NK-92 (cell line): ENCODE measurements around the gene FOLR2.

ENCODE experiments used
- DNase-seq: peaks from one replicate; lab custom pipeline; 2025; ENCODE audit not compliant: unreplicated experiment; lab: John Stamatoyannopoulos, UW

FOLR2 gene

DNA sequence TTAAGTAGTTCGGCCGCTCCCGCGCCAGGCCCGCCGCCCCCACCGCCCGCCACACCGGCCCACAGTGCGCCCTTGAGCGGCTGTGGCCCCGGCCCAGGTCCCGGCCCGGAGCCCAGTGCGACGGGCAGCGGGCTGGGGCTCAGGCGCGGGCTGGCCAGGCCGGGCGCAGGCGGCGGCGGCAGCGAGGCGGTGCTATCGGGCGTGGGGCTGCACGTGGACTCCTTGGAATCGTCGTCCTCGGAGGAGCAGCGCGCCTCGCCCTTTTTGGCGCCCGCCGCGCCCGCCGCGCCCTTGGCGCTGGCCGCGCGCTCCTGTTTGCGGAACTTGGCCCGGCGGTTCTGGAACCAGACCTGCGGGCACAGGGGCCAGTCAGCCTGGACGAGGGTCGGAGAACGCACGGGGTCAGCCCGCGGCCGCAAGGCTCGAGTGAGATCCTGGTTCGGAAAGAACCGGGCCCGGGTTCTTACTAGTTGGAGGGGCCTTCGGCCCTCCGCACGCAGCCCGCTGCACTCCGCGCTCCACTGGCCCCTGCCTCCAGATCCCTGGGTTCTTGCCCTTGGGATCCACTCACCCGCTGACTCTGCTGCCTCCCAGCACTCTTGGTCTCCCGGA is 23.4 kb downstream of the FOLR2 start:
- DNase-seq: no peak

DNA sequence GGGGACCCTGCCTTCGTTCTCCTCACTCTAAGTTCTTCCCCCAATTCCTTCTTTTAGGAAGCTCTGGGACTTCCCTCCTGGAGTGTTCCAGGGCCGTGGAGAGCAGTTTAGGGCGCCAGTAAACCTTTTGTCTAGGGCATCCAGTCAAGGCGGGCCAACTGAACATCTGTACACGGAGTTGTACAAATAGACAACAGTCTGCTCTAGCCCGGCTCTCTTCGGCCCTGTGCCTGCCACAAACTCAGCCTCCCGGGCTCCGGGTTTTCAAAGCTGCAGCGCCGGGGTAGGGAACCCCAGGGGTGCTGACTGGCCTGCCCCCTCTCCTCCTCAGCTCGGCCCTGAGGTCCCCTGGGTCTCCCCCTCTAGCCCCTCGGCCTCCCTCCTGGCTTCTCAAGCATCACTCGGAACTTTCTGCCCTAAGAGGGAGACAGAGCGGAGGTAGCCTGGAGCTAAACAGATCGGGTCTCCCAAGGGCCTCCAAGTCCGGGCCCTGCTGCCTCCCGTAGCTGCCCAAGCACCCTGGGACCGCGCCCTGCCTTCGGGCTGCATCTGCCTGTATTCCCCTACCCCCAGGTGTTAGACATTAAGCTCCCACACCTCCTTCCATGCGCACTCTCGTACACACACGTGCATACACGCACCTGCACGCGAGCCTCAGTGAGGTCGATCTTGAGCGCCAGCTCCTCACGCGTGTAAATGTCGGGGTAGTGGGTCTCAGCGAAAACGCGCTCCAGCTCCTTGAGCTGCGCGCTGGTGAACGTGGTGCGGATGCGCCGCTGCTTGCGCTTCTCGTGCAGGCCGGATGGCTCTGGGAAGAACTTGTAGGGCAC is 24.1 kb downstream of the FOLR2 start:
- DNase-seq: no peak

DNA sequence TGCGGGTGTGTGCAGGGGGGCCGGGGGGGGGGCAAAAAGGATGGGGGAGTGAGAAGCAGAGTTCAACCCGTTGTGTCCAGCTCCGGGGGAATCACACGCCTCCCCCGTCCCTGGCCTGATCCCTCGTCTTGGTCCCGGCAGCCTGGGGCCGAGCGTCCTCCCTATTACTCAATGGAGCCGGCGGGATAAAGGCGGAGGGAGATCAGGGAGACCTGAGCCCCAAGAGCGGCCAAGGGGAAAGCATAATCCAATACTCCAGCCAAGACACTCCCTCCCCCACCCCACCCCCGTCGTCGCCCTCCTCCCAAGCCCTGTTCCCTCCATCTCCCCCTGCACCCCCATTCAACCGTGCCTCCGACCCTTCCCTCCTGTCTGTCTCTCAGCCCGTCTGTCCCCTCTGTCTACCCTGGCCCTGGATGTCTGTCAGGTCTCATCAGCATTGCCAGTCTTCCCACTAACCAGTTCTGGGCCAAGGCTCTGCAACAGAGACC is 24.7 kb downstream of the FOLR2 start:
- no peak for DNase-seq

DNA sequence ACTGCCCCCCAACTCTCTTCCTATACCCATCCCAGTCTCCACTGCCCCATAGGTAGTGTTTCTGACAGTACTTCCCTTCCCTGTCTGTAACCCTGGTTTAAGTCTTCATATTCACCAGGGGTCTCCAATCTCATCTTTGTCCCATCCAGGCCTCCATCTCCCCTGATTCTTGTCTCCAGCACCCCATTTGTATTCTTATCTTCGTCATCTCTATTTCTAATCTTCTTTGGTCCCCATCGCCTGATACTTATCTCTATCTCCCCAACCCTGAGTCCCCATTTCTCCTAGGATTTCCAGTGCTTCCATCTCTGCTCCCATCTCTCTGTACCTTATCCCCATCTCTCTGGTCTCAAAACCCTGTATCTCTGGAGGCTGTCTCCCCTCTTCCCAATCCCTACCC is 25.5 kb downstream of the FOLR2 start:
- DNase-seq: no peak

DNA sequence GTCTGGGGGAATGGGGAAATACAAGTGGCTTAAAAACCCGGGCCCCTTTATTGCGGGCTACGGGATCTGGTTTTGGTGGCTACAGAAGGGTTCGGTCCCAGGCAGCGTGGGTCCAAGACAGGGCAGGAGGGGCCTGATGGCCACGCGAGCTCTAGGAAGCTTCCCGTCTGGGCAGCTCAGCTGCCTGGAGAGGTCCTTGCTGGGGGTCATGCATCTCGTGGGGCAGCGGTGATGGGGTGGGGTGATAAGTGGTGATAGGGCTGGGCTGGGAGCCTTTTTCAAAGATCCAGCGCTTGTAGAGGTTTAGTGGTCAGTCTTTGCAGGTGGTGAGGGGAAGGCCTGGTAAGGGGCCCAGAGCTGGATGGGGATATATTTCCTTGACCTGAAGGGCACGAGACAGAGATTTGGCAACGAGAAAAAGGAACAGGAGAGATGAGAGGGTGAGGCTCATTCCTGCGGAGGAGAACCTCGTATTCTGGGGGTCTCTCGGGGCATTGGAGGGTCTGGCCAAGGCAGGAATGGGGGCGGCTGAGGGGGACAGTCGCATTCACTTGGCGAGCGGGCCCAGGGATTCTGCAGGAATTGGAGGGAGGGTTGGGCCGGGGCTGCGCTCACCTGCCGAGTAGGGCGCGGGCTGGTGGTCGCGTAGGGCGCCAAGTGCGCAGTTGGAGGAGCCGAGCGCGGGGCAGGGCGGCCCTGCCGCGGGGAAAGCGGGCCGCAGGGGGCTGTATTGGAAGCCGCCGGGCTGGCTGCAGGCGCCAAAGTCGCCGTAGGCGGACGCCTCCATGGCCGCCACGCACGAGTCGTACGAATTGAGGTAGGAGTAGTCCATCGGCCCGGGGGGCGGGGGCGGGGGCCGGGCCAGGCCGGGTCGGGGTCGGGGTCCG is 26.8 kb downstream of the FOLR2 start:
- no peak for DNase-seq

DNA sequence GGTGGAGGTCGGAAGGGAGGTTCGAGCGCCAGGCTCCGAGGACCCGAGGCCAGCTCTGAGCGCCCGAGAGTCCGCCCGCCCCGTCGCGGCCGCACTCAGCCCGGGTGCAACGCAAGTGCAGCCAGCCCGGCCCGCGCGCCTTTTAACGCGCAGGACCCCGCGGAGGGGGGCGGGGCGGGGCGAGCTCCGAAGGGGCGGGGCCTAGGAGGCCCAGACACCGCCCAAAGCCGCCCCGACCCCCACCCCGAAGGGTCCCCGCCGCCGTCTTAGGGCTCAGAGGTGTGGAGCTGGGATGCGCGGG is 27.4 kb downstream of the FOLR2 start, which contains the start of gene PHOX2A:
PHOX2A (minus strand) TSS at position 117 of the 301 bp plus-strand sequence. CDS start 172 bp downstream, outside the sequence.
- DNase-seq: no peak

DNA sequence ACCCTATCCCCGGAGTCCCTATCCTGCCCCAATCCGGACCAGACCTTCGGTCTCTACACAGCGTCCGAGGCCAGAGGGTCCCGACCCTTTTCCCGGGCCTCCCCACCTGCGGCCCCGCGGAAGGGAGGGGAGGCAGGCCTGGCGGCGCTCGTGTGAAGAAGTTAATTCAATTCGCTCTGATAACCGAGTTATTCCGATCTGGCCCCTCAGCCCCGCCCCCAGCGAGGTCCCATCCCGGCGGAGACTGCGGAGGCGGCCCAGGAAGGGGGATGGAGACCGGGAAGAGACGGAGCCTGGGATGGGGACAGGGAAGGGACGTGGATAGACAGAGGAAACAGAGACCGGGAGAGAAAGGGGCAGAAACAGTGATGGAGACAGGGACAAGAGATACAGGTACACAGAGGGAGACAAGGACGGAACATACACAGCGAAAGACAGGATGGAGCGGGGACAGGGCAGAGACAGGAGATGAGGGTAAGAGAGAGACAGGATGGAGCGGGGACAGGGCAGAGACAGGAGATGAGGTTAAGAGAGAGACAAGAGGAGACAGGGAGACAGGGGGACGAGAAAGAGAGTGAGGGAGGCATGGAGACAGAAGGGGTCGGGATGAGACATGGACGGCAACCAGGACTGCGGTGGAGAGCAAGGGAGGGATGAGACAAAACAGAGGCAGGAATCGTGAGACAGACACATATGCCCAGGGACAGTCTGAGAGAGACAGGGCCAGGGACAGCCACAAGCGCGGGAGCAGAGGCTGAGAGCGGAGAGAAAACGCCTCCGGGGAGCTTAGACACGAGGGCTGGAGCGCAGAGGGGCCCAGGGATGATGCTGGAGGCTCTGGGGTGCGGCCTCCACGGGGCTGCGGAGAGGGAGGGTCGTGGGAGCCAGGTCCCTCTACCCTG is 28.0 kb downstream of the FOLR2 start:
- DNase-seq: no peak

DNA sequence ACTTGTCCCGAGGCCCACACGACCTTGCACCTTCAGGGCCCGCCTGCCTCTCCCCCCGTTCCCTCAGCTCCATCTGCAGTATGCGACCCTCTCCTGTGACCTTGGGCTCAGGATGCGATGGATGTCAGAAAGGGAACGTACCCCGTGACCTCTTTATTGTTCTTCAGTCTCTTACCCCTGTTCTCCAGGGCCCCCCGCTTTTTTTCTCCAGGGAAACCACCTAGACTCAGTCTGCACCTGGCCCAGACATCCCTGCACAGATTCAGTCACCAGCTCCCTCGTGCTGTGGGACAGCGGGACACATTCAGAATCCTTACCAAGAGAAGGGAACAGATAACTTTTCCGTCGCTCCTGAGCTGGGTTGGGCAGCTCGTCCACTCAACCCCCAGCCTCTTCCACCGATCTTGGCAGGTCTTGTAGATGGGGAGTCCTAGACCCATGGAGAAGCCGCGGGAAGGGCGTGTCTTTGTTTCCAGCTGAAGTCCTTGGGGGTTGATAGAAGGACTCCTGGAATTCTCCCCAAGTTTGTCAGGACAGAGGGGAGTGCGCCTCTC is 28.7 kb downstream of the FOLR2 start:
- DNase-seq: no peak

DNA sequence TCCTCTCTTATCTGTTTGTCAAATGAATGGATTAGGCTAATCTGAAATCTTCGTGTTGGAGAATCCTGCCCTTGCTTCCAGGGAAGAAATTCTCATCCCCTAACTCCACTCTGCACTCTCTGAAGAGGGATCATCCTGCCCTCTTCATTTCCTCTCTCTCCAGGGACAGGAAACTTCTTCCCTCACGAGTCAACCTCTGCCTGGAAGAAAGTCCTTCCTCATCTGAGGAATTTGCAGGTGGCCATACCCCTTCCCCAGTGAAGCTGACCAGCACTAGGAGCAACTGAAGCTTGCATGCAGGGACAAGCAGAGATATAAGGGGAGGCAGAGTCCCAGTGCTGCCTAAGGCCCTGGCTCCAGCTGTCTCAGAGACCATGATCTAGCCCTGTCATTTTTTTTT is 31.0 kb downstream of the FOLR2 start:
- DNase-seq: no peak

DNA sequence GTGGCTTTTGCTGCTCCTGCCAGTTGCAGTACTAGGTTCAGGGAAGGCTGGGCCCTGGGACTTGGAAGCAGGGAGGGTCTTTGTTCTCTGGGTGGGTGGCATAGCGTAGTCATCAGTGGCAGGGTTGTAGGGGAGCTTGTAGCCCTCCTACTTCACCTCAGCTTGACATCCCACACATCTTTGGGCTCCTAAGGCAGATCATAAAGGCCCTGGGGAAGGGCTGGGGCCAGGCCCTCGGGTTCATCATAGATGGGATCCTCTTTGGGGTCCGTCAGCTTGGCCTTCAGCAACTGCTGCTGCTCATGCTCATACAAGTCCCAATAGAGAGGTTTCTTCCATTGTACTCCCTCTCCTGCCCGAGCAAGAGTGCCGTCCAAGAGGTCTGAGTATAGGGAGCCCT is 33.4 kb downstream of the FOLR2 start:
- no peak for DNase-seq

DNA sequence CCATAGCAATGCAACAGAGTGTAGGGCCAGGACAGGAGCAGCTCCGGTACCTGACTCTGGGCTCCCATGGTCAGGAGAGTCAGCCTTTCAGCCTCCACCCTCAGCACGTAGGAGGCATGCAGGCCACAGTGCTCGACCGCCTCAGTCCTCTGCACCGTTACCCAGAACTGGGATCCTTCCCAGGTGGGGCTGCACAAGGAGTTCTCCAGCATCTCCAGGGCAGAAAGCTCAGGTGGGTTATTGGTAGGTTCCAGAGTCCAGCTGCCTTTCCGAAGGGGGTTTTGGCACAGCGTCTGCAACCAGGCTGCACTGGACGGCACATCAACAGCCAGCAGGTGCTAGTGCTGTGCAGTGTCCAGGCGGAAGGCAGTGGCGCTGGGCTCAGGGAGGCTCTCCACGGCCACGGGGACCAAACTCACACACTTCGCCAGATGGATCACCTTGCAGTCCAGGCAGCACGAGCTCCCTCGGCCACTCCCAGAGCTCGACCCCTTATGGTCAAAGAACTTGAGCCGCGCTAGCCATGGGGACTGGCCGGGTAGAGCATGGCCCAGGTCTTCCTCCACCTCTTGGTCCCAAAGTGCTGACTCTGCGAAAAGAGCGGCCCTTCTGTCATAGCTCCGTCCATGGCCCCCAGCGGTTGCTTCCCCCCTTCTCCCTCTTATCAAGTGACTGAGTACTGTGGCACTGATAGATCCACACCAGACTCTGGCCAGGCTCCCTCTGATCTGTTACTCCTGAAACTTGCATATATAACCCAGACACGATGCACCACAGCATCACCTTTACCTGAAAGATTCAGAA is 34.3 kb downstream of the FOLR2 start:
- no peak for DNase-seq

DNA sequence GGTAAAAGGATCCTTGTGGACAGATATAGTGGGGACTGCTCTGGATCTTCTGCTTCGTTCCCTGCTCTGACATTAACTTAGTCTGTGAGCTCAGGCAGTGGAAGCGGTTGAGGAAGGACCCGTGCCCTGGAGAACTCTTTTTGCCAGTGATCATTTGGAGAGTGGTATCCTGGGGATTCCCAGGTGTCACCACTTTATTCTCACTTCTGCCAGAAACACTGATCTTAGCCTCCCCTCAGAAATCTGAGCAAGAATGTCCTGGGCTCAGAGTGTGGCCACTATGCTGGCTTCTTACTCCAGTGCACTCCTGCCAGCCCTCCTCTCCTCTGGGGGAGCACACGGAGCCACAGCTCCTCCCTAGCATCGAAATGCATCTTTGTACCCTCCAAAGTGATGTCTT is 35.0 kb downstream of the FOLR2 start:
- no peak for DNase-seq

DNA sequence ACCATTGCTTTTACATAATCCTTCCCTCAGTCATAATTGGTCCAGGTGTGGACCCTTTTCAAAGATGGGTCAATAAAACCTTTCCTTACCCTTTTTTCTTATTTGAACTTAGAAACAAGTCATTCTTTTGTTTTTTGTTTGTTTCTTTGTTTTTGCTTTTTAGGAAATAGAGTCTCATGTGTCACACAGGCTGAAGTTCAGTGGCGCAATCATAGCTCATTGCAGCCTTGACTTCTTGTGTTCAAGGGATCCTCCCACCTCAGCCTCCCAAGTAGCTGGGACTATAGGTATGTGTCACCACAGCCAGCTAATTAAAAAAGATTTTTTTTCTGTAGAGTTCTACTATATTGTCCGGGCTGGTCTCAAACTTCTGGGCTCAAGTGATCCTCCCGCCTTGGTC is 36.8 kb downstream of the FOLR2 start:
- DNase-seq: no peak

DNA sequence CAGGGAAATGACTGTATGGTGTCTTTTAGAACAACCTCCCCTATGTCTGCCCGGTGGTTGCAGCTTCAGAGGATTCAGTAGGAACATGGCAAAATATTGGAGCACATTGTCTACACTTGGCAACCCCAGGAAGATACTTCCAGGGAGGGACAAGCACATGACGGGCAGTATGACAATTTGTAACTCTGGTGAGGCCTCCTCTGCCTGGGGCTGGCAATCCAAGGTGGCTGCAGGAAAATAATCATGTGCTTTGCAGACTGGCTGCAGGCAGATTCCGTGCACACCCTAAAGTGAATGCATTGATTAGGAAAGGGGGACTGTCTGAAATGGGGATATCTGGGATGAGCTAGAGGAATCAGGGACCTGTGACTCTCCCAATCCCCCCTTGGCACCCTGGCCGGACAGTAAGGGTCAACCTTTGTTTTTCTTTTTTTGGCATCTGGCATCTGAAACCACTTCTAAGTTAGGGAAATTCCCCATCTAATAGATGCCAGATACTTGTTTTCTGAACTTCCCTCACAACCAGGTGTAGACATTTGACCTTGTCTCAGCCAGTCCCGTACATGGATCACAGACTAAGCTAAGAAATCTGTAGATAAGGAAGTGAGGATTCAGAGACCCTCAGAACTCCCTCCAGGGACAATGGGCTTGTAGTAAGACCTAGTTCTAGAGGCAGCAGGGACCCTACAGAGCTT is 37.9 kb downstream of the FOLR2 start:
- no peak for DNase-seq

DNA sequence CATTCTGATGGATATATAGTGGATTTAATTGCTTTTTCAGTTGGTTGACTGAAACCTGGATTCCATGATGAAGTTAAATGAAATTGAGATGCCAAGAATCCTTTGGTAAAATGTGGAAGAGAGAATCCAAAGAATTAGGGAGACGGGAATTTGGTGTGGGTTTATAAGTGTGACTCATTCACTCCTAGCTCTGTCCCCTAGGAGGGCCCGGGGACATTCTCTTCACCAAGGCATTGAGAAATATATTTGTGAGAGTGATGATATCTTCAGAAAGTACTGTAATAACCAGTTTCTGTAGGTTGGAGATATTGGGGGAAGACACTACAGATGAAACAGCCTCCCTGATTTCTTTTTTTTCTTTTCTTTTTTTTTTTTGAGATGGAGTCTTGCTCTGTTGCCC is 41.0 kb downstream of the FOLR2 start:
- DNase-seq: no peak

DNA sequence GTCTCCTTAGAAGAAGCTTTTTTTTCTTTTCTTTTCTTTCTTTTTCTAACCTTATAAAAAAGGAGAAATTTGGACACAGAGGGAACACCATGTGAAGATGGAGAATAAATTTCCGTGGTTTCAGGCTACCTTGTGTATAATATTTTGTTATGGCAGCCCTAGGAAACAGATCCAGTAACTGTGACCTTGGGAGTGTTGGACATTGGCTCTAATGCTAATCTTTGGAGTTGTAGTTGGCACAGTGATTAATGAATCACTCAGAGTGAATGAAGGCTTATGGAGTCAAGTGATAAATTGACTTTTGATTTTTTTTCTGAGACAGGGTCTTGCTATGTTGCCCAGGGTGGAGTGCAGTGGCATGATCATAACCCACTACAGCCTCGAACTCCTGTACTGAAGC is 42.9 kb downstream of the FOLR2 start:
- DNase-seq: no peak

DNA sequence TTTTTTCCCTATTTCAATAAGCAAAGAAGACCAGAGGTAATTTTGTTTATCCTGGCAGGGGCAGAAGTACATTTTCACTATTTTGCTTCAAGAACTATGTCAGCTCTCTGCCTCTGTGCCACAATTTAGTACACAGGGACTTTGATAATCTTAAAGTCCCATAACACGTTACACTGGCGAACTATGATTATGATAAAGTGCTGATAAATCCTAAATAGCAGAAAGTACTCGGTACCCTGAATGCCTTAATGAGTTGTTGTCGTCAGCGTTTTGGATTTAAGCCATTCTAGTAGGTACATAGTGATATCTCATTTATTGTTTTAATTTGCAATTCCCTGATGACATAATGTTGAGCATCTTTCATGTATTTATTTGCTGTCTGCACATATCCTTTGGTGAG is 44.0 kb downstream of the FOLR2 start:
- no peak for DNase-seq

DNA sequence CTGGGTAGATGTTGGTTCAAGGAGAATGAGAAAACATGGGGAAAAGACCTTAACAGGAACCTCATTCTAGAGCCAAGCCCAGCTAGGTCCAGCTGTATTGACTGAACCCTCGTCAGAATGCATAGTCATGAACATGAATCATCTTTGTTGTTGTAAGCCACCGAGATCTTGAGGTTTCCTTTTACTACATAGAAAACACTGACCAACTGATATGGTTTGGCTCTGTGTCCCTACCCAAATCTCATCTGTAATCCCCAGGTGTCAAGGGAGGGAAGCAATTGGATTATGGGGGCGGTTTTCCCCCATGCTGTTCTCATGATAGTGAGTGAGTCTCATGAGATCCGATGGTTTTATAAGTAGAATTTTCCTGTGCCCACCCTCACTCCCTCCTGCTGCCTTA is 46.8 kb downstream of the FOLR2 start:
- DNase-seq: no peak

DNA sequence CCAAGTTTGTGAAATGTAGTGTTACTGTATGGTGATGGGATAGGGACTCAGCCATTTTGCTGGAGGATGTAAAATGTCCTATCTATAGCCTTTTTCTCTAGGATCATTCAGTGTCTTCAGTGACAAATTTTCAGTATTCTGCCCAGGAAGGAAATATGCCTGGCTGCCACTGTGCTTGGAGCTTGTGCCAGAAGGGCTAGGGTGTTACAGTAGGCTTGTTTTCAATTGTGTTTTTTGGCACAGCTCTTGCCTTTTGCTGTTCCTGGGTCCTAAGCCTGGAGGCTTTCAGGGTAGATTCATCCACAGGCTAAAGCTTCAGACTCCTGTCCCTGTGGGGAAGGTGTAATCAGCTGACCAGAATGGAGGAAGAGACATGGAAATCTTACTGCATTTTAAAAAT is 49.4 kb downstream of the FOLR2 start:
- DNase-seq: no peak
